HG03460 (cell line): ENCODE data around the gene MAGEA10.
"Not testable (repeated sequence)": the region's sequence is repeated elsewhere in the genome, so short reads cannot be mapped to it uniquely, and the experiment has no call there.

Source experiments
- ATAC-seq: cut with Tn5 transposase; IDR thresholded peaks from one replicate; pipeline ENCODE4 v1.9.1; 2021; ENCODE audit not compliant: unreplicated experiment

The MAGEA10 gene

DNA sequence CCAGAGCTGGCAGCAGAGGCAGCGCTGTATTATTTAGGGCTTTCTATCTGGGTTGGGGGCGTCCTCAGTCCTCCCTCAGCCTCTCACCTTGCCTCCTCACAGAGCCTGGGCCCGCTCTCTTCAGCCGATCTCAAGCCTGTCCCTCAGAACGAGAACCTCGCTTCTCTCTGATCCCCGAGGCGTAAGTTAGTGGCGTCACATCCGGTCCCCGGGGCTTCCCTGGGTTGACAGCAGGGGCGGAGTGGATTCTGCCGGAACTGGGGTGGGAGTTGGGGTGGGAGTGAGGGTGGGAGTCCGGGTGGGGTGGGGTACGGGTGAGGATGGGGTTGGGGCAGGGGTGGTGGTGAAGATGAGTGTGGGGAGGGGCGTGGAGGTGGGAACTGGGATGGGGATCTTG is at the start of gene MAGEA10:
Gene MAGEA10, minus strand, starts transcription at position 190 of the 397 bp plus-strand sequence. CDS start 2,957 bp downstream, outside the sequence.
- ATAC-seq = no peak

DNA sequence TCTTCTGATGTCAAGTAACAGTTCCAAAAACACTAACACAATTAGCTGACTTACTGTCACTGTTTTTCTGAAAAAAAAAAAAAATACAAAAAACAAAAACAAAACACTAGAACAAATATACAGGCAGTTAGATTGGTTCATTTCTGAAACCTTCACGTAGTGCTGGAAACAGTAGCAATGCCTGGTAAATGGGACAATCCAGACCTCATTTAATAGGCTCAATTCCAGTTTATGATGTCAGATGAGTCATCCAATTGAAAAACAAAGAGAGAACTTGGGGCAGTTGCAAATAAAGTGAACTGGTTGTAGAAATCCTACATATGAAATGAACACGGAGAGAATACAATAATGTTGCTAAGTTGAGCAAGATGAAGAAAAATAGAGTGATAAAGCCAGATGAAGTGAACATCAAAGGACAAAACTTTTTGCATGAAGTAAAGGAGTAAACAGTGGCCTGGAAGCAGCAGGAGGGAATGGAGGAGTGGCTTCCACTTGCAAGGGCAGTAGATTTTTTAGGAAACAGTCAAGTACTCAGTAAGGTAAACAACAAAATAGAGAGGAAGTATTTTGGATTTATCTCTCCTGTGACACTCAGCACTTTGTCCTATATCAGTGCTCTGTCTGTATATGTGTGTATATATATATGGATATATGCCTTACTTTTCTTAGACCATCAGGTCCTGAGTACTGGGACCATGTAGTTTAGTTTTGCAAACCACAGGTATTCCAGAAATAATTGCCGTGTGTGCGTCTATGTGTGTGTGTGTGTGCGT is 39.3 kb upstream of the MAGEA10 start:
- ATAC-seq = no peak

DNA sequence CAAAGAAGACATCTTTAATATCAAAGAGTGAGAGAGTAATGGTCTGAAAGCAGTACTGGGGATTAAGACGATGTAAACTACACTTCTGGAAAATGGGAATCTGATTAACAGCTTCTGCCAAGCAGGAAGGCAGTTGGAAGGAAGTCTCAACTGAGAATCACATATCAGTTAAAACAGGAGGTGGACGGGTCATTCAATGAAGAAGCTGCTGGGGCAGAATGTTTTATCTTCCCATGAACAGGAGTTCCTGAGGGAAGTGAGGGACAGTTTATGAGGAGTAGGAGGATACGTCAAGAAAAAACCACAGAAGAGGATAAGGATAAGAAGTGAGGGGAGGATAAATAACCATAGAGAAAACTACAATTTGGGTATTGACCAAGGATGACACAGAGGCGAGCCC is 38.7 kb upstream of the MAGEA10 start:
- no peak for ATAC-seq

DNA sequence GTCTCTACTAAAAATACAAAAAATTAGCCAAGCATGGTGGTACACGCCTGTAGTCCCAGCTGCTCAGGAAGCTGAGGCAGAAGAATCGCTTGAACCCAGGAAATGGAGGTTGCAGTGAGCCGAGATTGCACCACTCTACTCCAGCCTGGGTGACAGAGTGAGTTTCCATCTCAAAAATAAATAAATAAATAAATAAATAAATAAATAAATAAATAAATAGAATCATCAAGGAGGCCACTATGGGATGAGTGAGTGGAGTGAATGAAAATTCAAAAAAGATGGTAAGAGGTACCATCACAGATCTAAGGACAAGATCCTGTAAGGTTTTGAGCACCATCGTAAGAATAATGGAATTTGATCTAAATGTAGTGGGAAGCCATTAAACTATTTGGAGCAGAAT is 37.5 kb upstream of the MAGEA10 start:
- ATAC-seq = not testable (repeated sequence)

DNA sequence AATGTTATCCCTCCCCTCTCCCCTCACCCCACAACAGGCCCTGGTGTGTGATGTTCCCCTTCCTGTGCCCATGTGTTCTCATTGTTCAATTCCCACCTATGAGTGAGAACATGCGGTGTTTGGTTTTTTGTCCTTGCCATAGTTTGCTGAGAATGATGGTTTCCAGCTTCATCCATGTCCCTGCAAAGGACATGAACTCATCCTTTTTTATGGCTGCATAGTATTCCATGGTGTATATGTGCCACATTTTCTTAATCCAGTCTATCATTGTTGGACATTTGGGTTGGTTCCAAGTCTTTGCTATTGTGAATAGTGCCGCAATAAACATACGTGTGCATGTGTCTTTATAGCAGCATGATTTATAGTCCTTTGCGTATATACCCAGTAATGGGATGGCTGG is 35.5 kb upstream of the MAGEA10 start:
- ATAC-seq = not testable (repeated sequence)

DNA sequence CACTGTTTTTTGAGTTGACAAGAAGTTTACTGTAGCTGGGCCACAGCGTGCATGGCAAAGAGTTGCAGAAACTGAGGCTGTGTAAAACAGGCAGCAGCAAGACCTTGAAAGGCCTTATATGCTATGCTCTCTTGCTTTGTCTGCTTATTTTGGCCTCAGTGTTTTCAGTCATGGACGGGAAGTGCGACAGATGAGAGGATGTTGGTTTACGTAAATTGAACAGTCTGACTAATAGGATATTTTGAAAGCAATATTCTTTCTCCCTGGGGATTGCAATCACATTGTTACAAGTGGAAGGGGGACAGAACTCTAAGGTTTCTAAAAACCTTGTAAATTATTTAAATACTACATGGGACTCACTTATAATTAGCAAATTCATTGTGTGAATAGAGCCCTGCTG is 32.2 kb upstream of the MAGEA10 start:
- no peak for ATAC-seq

DNA sequence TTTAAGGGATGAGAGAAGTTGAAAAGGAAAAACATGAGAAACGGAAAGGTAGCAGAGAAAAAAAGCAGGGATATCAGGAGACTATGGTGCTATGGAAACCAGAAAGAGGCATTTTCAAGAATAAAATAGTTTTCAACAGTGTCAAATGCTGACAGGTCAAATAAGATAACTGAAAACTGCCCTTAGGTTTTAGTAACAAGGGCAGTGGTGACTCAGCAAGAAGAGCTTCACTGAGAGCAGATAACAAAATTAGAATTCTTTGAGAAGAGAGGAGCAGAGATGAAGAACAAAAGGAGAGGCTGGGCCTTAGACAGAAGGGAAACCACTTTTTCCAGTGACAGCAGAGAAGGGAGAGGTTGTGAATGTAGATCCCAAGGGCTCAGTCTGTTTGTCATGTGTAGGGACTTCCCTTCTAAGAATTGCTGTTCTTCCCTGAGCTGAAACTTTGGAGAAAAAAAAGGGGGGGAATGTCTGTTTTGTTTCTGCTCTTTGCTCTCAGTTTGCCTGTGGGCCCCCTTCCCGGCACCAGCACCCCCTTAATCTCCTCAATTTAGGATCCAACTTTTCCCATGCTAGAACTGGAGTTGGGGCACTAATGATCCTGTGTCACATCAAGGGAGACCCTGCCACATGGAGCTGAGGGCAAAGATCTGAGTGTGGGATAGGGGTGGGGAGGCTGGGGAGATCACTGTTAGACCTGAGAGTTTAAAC is 26.8 kb upstream of the MAGEA10 start:
- no peak for ATAC-seq

DNA sequence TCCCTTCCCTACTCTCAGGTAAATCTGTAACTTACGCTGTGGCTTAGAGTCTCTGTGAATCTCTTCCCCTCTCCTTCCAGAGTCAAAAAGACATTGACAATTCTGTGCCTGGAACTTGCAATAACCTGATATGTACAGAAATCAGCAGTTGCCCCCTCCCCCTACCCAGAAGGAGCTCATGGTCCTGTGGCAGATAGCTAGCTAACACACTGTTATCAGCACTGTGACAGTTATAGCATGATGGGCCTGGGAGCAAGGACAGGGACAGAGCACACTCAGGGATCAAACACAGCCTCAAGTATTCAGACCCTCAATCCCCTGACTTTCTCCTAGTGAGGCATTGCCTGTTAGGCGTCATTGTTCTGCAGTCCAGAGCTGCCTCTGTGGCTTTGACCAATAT is 18.7 kb upstream of the MAGEA10 start:
- no peak for ATAC-seq

DNA sequence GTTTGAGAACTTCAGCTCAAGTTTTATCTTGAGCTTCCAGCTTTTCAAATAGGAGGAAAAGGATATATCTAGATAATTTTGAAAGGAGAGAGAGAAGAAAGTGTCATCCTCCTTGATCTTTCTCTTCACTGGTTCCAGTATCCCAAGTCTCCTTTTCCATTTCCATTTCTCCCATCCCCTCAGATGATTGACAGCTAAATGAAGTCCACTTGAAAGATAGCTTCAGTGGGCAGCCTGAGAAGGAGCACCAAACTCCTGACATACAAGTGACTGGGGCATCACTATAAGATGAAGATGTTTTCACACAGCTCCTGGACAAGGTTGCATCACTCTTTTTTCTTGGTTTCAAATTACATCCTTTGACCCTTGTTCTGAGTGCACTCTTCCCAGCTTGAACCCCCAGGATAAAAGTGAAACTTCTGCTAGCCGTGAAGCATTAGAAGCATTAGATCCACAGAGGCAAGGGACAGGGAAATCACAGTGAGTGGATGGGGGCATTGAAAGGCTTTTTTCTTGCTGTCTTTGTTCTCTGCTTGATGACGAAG is 17.5 kb upstream of the MAGEA10 start:
- ATAC-seq = no peak

DNA sequence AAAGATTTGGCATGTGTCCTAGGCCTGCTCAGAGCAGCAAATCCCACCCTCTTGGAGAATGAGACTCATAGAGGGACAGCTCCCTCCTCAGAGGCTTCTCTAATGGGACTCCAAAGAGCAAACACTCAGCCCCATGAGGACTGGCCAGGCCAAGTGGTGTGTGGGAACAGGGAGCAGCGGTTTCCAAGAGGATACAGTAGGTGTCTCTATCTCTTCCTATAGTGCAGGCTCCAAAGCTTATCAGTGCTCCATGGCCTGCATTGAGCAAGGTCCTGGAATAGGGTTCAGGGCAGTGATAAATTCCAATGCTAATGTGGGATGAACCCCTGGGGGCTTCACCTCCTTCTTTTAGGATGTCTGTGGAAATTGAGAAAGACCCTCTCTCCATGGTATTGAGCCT is 15.7 kb upstream of the MAGEA10 start:
- no peak for ATAC-seq

DNA sequence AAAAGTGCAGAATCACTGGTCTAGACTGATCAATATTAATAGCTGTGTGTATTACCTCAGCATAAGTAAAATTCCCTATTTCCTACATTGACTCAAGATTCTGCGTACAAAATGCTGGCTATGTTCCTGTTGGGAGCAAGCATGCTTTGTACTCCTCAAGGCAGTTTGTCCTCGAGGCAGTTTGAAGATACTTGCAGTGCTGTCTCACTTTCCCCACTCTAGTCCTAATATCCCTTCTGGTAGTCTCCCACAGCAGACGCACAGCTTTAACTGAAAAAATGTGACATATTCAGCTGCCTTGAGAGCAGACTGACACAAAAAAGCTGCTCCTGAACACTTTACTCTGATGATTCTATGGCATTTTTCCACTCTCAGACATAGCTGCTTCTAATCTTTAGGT is 12.9 kb upstream of the MAGEA10 start:
- ATAC-seq = no peak

DNA sequence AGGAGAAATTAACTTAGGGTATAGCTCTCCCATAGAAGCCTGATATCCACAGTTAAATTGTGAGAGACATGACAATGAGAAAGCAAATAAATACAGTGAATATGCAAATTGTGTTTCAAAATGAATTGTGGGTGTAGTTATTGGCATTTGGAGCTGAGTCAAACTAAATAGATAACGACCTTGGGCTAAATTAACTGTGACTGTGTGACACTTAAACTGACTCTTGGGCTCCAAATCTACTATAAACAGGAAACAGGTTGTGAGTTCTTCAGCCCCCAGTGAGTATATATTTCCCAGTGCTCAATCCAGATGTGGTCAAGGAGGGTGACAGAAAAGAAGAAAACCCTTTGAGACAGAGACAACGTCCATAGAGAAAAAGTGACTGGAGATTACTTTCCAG is 11.3 kb upstream of the MAGEA10 start:
- ATAC-seq = no peak

DNA sequence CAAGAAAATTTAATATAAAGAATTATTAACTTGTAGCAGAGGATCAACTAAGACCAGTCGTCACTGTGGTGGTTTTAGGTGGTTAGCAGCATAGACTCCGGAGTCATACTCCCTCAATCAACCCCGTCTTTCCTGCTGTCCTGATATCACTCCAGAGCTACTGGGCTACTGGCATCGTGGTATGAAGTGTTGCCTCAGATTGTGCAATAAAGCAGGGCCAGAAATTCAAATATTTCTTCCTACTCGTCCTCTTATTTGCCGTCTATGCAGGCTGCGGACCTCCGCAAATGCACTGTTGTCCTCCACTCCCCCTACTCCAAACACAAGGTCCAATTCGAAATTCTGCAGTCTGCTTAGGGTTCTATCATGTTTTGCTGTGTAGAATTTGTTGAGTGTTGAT is 1.2 kb upstream of the MAGEA10 start:
- no peak for ATAC-seq

DNA sequence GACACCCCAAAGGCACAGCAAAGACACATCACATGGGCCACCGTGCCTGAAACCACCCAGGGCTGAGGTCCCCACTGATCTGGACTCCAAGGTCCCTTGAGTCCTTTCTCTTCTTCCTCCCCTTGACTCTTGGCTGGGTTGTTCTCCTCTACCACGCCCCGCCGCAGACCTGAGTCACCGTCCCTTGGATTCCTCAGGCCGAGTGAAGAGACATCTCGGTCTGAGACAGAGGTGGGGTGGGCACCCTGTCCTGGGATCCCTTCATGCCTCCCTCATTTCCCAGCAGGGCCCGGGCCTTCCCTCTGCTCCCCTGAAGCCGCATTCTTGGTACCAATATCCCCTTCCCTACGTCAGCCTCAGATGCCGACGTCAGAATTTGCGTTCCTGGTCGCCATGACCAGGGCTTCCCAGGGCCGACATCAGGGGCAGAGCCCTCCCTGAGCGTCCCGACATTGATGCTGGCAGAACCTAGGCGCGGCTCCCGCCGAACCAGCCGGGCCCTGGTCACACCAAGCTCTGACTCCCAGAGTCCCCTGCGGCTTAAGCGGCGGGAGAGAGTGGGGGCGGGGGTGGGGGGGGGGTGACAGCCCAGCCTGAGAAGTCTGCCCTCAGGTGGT is 498 bp downstream of the MAGEA10 start:
- no peak for ATAC-seq

DNA sequence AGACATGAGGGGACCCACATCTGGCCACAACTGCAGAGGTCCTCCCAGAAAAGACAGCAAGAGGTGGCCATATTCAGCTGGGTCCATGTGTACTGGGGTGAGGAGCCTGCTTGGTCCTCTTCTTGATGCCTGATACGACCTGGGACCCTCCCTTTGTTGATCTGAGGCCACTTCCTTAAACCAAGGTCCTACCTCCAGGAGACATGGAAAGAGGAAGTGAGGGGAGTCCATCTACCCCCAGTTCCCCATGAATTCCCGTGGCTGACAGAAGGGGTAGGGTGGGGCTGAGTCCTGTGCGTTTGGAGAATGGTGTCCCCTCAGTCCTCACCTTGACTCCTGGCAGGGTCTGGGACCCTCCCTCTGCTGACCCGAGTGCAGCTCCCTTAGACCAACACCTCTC is 2.1 kb downstream of the MAGEA10 start:
- no peak for ATAC-seq

DNA sequence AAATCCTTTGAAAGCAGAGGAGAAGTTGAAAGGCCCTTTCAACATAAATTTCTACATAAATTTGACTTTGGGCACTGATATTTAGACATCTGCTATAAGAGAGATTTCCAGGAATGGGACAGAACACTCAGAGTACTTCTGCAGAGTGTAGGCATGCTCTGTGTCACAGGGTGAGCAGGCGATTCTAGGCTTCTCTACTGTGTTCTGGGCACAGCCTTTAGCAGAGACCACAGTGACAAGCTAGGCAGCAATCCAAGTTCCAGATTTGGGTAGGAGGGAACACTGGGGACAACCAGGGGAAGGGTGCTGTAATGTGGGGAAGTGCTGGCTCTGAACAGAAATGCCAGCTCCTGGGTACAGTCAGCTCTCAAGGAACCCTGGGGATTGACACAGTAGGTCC is 6.9 kb downstream of the MAGEA10 start:
- no peak for ATAC-seq

DNA sequence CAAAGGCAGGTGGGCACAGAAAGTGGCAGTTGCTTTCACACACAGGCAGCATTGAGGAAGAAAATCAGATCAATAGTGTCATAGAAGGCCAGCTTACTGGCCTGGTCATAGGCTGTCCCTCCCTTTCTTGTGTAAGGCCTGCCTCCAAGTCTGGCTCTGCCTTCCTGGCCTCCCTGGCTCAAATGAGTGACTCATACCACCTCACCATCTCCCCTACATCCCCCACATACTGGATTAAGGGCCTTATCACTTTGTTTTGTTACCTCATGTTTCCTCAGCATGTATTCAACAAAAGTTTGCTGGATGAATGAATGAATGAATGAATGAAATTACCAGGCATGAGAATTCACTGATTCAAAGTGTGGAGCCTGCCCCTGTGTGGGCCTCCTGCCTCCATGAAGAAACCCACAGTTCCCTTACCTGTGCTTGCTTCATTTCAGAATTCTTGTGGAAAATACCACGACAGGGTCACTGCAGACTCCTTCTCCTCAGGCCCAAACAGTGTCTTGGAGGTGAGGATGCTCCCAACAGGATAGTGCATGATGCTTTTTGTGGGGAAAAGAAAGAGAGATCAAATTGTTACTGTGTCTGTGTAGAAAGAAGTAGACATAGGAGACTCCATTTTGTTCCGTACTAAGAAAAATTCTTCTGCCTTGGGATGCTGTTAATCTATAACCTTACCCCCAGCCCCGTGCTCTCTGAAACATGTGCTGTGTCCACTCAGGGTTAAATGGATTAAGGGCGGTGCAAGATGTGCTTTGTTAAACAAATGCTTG is 9.1 kb downstream of the MAGEA10 start:
- not testable (repeated sequence) for ATAC-seq

DNA sequence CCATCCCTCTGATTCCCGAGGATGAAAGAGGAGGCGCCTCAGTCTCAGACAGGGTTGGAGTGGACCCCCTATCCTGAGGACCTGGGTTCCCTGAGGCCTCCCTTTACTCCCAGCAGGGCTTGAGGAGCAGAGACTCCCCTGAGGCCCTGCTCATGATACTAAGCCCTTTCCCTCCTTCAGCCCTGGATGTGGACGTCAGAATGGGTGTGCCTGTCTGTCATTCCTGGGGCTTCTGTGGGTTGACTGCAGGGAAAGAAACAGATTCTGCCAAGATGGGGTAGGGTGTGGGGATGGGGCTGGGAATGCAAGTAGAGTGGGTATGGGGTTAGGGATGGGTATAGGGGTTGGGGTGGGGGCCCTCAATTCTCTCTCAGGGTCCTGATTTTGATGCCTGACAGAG is 21.1 kb downstream of the MAGEA10 start:
- ATAC-seq = no peak

DNA sequence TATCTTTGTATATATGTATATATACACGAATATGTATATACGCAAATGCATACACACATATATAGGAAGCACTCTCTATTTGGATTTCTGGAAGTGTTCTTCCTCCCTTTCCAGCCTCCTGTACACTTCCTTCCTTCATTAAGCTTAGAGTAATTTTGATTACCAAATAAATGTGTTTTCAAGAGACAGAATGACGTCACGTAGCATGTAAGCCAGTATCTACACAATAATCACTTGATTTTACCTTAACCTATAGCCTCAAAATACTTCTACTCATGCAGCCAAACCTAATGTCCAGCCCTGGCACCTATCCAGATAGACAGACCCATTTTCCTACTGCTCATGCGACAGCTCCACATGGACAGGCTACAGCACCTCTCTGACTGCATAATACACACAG is 29.9 kb downstream of the MAGEA10 start:
- no peak for ATAC-seq

DNA sequence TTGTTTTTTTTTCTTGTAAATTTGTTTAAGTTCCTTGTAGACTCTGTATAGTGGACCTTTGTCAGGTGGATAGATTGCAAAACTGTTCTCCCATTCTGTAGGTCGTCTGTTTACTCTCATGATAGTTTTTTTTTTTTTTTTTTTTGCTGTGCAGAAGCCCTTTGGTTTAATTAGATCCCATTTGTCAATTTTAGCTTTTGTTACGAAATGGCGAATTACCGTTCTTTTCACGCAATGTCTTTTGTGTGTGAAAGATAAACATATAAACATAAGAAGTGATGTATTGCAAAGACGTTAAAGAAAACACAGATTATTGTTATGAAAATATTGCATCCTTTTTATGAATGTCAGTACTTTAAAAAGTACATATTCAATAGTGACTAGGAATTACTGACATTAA is 34.5 kb downstream of the MAGEA10 start:
- ATAC-seq = no peak

DNA sequence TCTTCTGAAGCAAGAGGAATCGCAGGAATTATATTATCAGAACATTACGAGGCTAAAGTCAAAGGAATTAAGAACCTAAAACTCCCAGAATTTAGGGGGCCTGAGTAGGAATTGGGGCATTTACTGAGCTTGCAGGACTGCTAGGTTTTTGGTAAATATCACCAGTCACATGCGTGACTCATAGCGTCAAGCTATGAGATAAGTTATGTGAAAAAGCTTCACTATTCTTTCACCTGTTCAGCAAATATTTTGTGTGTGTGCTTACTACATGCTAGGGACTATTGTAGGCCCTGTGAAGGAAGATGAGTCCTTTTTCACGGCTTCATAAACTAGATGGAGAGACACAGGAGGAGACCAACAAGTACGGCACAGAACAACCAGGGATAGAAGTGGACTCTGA is 52.2 kb downstream of the MAGEA10 start:
- ATAC-seq = no peak
